Lower leg skin (tissue), 3 donors: ENCODE data around the gene DDX41.

ENCODE experiments used
- CTCF ChIP-seq, 3 donors: fragments of 450-650 bp; IDR thresholded peaks; one replicate each; pipeline ENCODE4 v1.5.1; 2016; ENCODE audit warnings: antibody characterized with exemption in 3 of 3, mild to moderate bottlenecking in 3 of 3, moderate library complexity in 2 of 3
- POLR2A ChIP-seq, 2 donors: fragments of 450-650 bp; IDR thresholded peaks; one replicate each; pipeline ENCODE4 v1.6.1; 2016 to 2017; ENCODE audit warnings: antibody characterized with exemption in 2 of 2, mild to moderate bottlenecking in 1 of 2, moderate library complexity in 1 of 2

DNA sequence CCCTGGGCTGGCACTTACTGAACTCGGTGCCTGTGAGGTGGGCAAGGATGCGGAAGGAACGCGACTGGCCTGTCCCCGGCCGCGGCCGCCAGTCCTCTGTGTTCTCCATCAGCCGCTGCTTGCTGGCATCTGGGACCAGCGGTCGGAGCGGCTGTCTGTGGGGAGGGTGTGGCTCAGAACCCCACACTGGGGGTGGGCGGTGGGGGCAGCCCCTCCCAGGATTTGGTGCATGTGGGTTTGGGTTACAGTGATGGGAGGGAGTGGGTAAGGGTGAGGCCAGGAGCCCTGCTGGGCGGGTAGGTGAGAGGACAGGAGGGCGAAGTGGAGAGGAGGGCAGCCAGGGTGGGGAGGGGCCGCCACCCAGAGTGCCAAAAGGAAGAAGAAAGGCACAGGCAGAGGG, 25.8 kb downstream of the DDX41 start:
- TF ChIP-seq CTCF (IDR thresholded peaks at IDR 0.05), result no peak
- no peak for TF ChIP-seq POLR2A (IDR thresholded peaks at IDR 0.05)
